HFF-Myc (cell line): Measurements from ENCODE around the gene KRT80.

Experiments used
- DNase-seq: peaks from one replicate; pipeline ENCODE4 v3.0.0-alpha.2; 2011; ENCODE audit warnings: low read depth; ENCODE audit errors: extremely low read depth
- H3K4me3 ChIP-seq: replicated peaks from 2 replicates; pipeline ENCODE4 v1.5.1; 2011; ENCODE audit warnings: low read depth, mild to moderate bottlenecking, control low read depth, low read length
- TF ChIP-seq, protein P1 (sequence below): IDR thresholded peaks from 2 replicates; pipeline ENCODE4 v1.5.1; 2012; ENCODE audit warnings: mild to moderate bottlenecking, low read depth, low read length, control low read depth; ENCODE audit errors: missing control alignments

The KRT80 gene

GRCh38 chr12:52221912-52222457, 30.2 kb upstream of the KRT80 start:
- no peak overlapping the region for H3K4me3 ChIP-seq
- no peak for DNase-seq
- TF ChIP-seq, protein P1, sequence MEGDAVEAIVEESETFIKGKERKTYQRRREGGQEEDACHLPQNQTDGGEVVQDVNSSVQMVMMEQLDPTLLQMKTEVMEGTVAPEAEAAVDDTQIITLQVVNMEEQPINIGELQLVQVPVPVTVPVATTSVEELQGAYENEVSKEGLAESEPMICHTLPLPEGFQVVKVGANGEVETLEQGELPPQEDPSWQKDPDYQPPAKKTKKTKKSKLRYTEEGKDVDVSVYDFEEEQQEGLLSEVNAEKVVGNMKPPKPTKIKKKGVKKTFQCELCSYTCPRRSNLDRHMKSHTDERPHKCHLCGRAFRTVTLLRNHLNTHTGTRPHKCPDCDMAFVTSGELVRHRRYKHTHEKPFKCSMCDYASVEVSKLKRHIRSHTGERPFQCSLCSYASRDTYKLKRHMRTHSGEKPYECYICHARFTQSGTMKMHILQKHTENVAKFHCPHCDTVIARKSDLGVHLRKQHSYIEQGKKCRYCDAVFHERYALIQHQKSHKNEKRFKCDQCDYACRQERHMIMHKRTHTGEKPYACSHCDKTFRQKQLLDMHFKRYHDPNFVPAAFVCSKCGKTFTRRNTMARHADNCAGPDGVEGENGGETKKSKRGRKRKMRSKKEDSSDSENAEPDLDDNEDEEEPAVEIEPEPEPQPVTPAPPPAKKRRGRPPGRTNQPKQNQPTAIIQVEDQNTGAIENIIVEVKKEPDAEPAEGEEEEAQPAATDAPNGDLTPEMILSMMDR = peak; percentile 77

GRCh38 chr12:52221070-52221781, 29.4 kb upstream of the KRT80 start:
- TF ChIP-seq, protein P1 = no peak
- DNase-seq = no peak
- H3K4me3 ChIP-seq = no peak overlapping the region

DNA sequence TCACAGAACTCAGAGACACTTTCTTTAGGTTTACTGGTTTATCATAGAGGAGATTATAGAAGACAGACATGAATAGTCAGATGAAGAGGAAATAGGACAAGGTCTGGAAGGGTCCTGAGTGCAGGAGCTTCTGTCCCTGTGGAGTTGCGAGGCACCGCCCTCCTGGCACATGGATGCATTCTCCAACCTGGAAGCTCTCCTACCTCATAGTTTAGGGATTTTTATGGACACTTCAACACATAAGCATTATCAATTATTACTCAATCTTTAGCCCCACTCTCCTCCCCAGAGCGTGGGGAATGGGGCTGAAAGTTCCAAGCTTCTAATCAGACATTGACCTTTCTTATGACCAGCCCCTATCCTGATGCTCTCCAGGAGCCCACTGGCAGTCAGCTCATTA, 28.7 kb upstream of the KRT80 start:
- H3K4me3 ChIP-seq = no peak overlapping the region
- no peak for DNase-seq
- TF ChIP-seq, protein P1 = no peak

DNA sequence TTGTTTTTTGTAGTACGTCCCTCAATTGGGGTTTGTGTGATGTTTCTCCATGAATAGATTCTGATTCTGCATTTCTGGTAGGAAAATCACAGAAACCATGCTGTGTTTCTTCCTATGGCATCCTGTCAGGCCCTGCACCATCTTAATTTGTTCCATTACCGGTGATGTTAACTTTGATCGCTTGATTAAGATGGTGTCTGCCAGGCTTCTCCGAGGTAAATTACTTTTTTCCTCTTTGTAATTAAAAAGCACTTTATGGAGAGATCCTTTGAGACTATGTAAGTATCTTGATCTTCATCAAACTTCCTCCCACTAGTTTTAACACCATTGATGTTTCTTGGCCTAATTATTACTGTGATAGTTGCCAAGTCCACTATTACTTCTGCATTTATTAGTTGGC, 26.2 kb upstream of the KRT80 start:
- TF ChIP-seq, protein P1 = no peak
- no peak overlapping the region for H3K4me3 ChIP-seq
- no peak for DNase-seq

- TF ChIP-seq, protein P1 = no peak
- DNase-seq = no peak
- no peak overlapping the region for H3K4me3 ChIP-seq
Measured at GRCh38 chr12:52217223-52217622, 25.4 kb upstream of the KRT80 start.

DNA sequence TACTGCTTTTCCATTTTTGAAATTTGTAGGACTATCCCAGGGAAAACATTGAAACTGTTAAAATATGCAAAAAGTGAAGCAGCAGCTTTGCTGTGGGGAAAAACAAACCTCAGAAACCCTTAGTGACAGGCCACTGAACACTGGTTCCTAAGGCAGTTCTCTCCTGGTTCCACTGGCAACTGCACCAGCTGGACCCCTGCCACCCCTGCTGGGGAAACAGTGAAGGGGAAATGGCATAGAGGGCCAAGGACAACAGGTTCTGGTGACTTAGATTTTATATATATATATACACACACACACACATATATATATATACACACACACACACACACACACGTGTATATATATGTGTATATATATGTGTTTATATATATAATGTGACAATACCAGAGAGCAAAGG, 25.0 kb upstream of the KRT80 start:
- no peak overlapping the region for H3K4me3 ChIP-seq
- TF ChIP-seq, protein P1 = no peak
- no peak for DNase-seq

- DNase-seq = no peak
- H3K4me3 ChIP-seq = no peak overlapping the region
- TF ChIP-seq, protein P1 = no peak
Measured at GRCh38 chr12:52216100-52216499, 24.3 kb upstream of the KRT80 start.
